Nephron (organoid): ENCODE measurements around the gene TRHDE.

Experiments
- H3K27ac Mint-ChIP-seq, 3 experiments: 2 replicates each; pipeline ENCODE4 v1.8.0; 2020; ENCODE audit warnings: mixed read lengths in 3 of 3, mild to moderate bottlenecking in 2 of 3, moderate library complexity in 1 of 3
- H3K27me3 Mint-ChIP-seq: 2 replicates; pipeline ENCODE4 v1.8.0; 2021; ENCODE audit warnings: low read depth, mild to moderate bottlenecking, moderate library complexity, mixed read lengths
- H3K36me3 Mint-ChIP-seq: 2 replicates; pipeline ENCODE4 v1.8.0; 2020; ENCODE audit warnings: low read depth, mixed read lengths
- H3K4me1 Mint-ChIP-seq: 2 replicates; pipeline ENCODE4 v1.8.0; 2020; ENCODE audit warnings: mixed read lengths
- H3K4me3 Mint-ChIP-seq, 3 experiments: 2 replicates each; pipeline ENCODE4 v1.8.0; 2020; ENCODE audit warnings: mild to moderate bottlenecking in 3 of 3, mixed read lengths in 3 of 3, moderate library complexity in 2 of 3
- H3K9me3 Mint-ChIP-seq: 2 replicates; pipeline ENCODE4 v1.8.0; 2020; ENCODE audit warnings: mixed read lengths
- TF ChIP-seq, protein P1 (sequence below), 3 experiments: fragments of 200-600 bp; sonication (generic); IDR thresholded peaks; one replicate each; pipeline ENCODE4 v1.5.0; 2021; ENCODE audit warnings: antibody characterized with exemption in 3 of 3; ENCODE audit not compliant: unreplicated experiment in 3 of 3

Gene TRHDE

DNA sequence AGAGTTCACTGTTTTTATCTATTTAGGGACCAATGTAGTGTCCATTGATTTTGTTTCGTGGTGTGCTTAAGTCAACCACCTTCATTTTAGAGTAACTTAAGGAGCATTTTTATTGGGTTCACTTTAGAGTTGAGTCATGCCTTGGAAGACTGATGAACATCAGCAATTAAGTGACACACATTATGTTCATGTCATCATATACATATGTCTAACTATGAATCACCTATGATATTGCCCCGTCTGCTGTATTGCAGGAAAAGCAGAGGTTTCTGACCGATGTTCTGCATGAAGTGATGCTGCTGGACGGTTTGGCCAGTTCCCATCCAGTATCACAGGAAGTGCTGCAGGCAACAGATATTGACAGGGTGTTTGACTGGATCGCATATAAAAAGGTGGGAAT lies 227.1 kb downstream of the TRHDE start:
- H3K4me3 Mint-ChIP-seq = no peak overlapping the region
- H3K27me3 Mint-ChIP-seq = no peaks in the 10 kb centered on the region
- TF ChIP-seq, protein P1, sequence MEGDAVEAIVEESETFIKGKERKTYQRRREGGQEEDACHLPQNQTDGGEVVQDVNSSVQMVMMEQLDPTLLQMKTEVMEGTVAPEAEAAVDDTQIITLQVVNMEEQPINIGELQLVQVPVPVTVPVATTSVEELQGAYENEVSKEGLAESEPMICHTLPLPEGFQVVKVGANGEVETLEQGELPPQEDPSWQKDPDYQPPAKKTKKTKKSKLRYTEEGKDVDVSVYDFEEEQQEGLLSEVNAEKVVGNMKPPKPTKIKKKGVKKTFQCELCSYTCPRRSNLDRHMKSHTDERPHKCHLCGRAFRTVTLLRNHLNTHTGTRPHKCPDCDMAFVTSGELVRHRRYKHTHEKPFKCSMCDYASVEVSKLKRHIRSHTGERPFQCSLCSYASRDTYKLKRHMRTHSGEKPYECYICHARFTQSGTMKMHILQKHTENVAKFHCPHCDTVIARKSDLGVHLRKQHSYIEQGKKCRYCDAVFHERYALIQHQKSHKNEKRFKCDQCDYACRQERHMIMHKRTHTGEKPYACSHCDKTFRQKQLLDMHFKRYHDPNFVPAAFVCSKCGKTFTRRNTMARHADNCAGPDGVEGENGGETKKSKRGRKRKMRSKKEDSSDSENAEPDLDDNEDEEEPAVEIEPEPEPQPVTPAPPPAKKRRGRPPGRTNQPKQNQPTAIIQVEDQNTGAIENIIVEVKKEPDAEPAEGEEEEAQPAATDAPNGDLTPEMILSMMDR (IDR thresholded peaks at IDR 0.05; ENCODE audit: unreplicated experiment in 3 of 3) = no peak
- H3K9me3 Mint-ChIP-seq = no peaks in the 10 kb centered on the region
- peaks cover 12% of the 10 kb centered on the region for H3K36me3 Mint-ChIP-seq
- no peak overlapping the region for H3K27ac Mint-ChIP-seq
- H3K4me1 Mint-ChIP-seq = peaks cover 5% of the 10 kb centered on the region

DNA sequence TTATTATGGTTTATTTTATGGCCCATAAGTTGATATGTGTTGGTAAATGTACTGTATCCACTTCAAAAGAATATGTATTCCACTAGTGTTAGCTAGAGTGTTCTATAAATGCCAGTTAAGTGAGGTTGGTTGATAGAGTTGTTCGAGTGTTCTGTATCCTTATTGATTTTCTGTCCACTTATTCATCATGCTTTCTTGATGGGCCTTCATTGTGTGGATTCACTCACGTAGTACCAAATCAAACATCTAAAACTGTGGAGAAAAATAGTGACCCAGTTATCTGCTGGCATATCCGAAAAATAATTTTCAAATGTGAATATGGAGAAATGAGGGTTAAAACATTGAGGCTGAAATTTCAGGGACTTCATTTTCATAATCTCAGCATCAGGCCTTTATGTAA lies 230.4 kb downstream of the TRHDE start:
- no peak overlapping the region for H3K4me3 Mint-ChIP-seq
- H3K9me3 Mint-ChIP-seq = no peaks in the 10 kb centered on the region
- peaks cover 22% of the 10 kb centered on the region for H3K36me3 Mint-ChIP-seq
- TF ChIP-seq, protein P1 (IDR thresholded peaks at IDR 0.05; ENCODE audit: unreplicated experiment in 3 of 3) = no peak
- H3K4me1 Mint-ChIP-seq = peaks cover 5% of the 10 kb centered on the region
- no peak overlapping the region for H3K27ac Mint-ChIP-seq
- H3K27me3 Mint-ChIP-seq = no peaks in the 10 kb centered on the region

DNA sequence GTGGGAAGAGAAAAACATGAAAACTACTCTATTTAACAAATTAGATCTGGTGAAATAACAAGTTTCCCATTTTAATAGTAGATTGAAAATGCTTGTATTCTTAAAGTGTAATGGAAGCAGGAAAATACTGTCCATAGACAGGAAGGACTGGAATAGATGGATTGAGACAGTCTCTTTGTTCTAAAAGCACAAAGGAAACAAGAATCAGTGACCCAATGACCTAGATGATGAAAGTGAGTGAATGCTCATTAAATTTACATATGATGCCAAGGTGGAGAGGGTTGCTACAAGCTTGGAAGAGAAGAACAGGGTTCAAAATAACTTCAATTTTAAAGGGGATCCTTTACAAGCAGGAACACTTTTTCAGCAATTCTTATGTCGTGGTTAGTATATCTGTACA lies 233.1 kb downstream of the TRHDE start:
- Mint-ChIP-seq H3K27me3 (no peaks in the 10 kb centered on the region), H3K27ac (no peak overlapping the region), H3K4me1 (no peaks in the 10 kb centered on the region), H3K36me3 (peaks cover 19% of the 10 kb centered on the region), H3K9me3 (no peaks in the 10 kb centered on the region), H3K4me3 (no peak overlapping the region)
- TF ChIP-seq, protein P1 (IDR thresholded peaks at IDR 0.05; ENCODE audit: unreplicated experiment in 3 of 3) = no peak

DNA sequence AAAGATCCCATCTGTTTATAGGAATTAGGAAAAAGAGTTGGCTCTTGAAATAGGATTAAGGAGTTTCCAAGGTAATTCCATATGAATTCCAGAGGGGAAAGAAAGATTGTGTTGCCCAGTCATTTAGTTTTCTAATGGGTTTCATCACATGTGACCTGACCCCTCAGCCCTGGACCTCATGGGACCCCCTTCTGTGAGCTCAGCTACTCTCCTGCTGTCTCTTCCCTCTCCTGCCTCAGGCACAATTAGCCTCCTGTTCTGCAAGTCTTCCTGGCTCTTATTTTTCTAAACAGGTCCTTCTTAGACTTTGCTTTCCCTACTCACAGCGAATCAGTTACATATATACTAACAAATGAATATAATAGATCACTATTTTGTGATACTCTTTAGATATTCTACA lies 237.7 kb downstream of the TRHDE start:
- TF ChIP-seq, protein P1 (IDR thresholded peaks at IDR 0.05; ENCODE audit: unreplicated experiment in 3 of 3) = no peak

DNA sequence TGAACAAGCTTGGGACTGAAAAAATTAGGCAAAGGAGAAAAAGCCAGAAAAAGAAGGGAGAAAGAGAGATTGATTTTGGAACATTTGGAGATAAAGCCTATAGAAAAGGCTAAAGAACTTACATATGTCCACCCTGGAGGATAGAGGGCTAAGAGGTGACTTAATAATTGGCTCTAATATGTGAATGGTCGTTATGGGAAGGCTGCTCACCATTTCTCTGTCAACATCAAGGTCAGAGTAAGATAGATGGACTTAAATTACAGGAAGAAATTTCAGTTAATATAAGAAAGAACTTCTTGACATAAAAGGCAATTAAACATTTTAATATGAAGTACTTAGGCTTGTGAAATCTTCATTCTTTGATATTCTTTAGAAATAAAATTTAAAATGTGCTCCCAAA lies 238.6 kb downstream of the TRHDE start:
- H3K4me3 Mint-ChIP-seq = no peak overlapping the region

More for the DNA sequence above, 237.7 kb downstream of the TRHDE start:
- Mint-ChIP-seq H3K27me3 (no peaks in the 10 kb centered on the region), H3K4me3 (no peak overlapping the region), H3K27ac (no peak overlapping the region), H3K9me3 (no peaks in the 10 kb centered on the region), H3K4me1 (peaks cover 16% of the 10 kb centered on the region), H3K36me3 (peaks cover 15% of the 10 kb centered on the region)

DNA sequence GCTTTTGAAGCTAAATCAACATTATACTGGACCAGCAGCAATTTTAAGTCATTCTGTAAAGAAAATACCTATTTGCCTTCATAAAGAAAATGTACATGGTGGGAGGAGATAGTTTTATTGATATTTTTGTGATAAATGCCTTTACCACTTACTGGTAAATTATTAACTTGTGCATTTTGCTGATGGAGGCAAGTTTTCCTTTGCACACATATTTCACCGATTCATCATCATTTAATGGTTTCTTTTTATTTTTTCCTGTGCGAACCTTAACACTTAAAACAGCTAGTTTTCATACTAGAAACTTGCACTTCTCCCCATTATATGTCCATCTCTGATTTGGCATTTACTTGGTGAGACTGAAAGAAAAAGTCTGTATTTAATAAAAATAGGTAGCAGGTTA lies 239.3 kb downstream of the TRHDE start:
- Mint-ChIP-seq H3K9me3 (no peaks in the 10 kb centered on the region), H3K4me1 (peaks cover 16% of the 10 kb centered on the region), H3K4me3 (no peak overlapping the region), H3K27ac (peak overlapping the region; percentile 83 to 96 (median 88)), H3K36me3 (peaks cover 15% of the 10 kb centered on the region), H3K27me3 (no peaks in the 10 kb centered on the region)
- TF ChIP-seq, protein P1 (IDR thresholded peaks at IDR 0.05; ENCODE audit: unreplicated experiment in 3 of 3) = no peak

More for the DNA sequence above, 238.6 kb downstream of the TRHDE start:
- TF ChIP-seq, protein P1 (IDR thresholded peaks at IDR 0.05; ENCODE audit: unreplicated experiment in 3 of 3) = no peak
- peaks cover 15% of the 10 kb centered on the region for H3K36me3 Mint-ChIP-seq
- H3K27me3 Mint-ChIP-seq = no peaks in the 10 kb centered on the region
- H3K9me3 Mint-ChIP-seq = no peaks in the 10 kb centered on the region
- H3K27ac Mint-ChIP-seq = peak overlapping the region in 1 of 3 experiments; percentile 12
- peaks cover 16% of the 10 kb centered on the region for H3K4me1 Mint-ChIP-seq
